Heart left ventricle (tissue), 13 donors: Measurements from ENCODE around the gene GNB1.

Experiments
- POLR2A ChIP-seq, 2 donors: fragments of 450-650 bp; IDR thresholded peaks; one replicate each; pipeline ENCODE4 v1.6.1; 2017; ENCODE audit warnings: antibody characterized with exemption in 2 of 2, mild to moderate bottlenecking in 2 of 2, moderate library complexity in 2 of 2
- TF ChIP-seq, protein P1 (sequence below), 12 donors: fragments of 200-600 bp; sonication (generic) in 4 of 12; IDR thresholded peaks; one replicate each; pipeline versions ENCODE4 v1.5.0 to v1.8.0; 2018 to 2022; ENCODE audit warnings: antibody characterized with exemption in 12 of 12, mild to moderate bottlenecking in 5 of 12
- donor health status: ischemic (EF 13 %, LVEDD 7.1; RV severe dilation, severe dysfunction).
- donor health status: DM: no; HTN: yes; CAD: no.
- donor health status: DM: no; HTN: no; CAD: no.
- donor health status: ischemic (EF 25% LVEDD 6.9; RV normal size, moderate dysfunction).
- donor health status: ischemic (EF 25% LVEDD 5.7; RV mildly dilated, moderate dysfunction).
- donor health status: ischemic (EF 35%, LVEDD 5.7; RV mildly dilated, moderate dysfunction).
- donor health status: nonischemic (EF 11% LVEDD 7.7; RV severe dilation, severe dysfunction).
- donor health status: DM: yes; HTN: yes; CAD: no.
- donor health status: PGD.
- donor health status: ischemic (EF 29% LVEDD 5.4; RV normal size, mild dysfunction).
- donor health status: nonischemic (EF 23%, LVEDD 6.1; RV moderate dilation, normal function).

DNA sequence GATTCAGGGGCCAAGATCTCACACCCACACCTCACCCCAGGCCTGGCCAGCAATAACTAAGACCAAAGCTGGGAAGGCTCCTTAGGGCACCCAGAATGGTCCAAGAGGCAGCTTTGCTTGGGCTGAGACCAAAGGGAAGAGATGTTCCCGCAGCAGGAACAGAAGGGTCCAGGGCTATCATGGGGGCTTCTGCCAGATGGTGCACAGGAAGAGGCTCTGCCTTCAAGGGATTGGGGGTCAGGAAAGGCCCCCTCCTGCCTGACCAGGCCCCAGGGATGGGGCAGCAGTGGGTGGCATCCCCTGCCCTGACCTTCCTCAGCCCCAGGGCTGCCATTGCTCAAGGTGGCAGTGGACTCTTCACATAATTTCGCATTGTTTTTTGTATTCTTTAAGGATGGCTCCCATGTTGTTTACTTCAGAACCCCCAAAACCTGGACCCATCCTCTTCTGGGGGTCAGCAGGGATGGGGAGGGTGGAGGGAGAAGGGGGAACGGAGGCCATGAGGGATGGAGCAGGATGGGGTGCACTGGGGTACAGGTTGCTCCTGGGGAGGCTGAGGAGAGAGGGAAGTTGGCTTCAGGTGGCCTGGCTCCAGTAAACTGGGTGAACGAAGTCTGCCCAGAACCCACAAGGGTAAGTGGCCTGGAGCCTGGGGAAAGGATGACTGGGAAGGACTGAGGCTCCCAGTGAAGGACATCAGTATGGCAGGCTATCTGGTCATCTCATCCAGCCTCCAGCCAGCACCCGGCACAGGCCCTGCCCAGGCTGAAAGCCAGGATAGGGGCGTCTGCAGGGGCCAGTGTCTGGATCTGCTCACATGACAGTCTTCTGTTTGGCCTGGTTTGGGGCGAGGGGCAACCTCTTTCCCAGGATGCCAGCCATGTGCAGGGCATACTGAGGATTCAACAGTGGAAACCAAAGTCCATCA lies 110.0 kb downstream of the GNB1 start:
- TF ChIP-seq, protein P1, sequence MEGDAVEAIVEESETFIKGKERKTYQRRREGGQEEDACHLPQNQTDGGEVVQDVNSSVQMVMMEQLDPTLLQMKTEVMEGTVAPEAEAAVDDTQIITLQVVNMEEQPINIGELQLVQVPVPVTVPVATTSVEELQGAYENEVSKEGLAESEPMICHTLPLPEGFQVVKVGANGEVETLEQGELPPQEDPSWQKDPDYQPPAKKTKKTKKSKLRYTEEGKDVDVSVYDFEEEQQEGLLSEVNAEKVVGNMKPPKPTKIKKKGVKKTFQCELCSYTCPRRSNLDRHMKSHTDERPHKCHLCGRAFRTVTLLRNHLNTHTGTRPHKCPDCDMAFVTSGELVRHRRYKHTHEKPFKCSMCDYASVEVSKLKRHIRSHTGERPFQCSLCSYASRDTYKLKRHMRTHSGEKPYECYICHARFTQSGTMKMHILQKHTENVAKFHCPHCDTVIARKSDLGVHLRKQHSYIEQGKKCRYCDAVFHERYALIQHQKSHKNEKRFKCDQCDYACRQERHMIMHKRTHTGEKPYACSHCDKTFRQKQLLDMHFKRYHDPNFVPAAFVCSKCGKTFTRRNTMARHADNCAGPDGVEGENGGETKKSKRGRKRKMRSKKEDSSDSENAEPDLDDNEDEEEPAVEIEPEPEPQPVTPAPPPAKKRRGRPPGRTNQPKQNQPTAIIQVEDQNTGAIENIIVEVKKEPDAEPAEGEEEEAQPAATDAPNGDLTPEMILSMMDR (IDR thresholded peaks at IDR 0.05): no peak
- no peak for TF ChIP-seq POLR2A (IDR thresholded peaks at IDR 0.05)
